ENCODE measurements around the gene PLXNA4.

- TF ChIP-seq SP1 (IDR thresholded peaks at IDR 0.05): no peak
- TF ChIP-seq FOXM1 (IDR thresholded peaks at IDR 0.05; ENCODE audit: borderline replicate concordance): no peak
- TF ChIP-seq HDGF (IDR thresholded peaks at IDR 0.05; ENCODE audit: borderline replicate concordance): no peak
- TF ChIP-seq NFRKB (IDR thresholded peaks at IDR 0.05): no peak
Measured at GRCh38 chr7:132262160-132262470, 314.2 kb downstream of the PLXNA4 start.
